Measurements from ENCODE around the gene RELB.
"Not testable (repeated sequence)": the region's sequence is repeated elsewhere in the genome, so short reads cannot be mapped to it uniquely, and the experiment has no call there.

The RELB gene

GRCh38 chr19:44987148-44987675 lies 14.1 kb upstream of the RELB start:
- DNase-seq (ENCODE audit: low spot score): no peak

DNA sequence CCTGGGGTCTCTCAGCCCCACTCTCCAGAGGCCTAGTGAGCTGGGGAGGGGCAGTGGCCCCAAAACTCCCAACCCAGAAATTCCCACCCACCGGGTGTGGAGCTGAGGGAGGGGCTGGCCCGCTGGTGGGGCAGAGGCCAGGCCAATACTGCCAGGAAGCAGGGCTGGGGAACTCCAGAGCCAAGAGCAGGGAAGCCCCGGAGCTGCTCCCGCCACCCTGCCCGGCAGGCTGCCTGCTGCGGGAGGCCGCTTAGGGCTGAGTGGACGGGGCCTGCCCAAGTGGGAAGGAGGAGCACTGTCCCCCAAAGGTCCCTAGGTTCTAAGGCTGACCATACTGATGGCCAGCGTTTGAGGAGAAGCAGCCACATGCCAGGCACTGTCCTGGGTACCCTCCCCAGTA lies 13.0 kb upstream of the RELB start:
- DNase-seq (ENCODE audit: low spot score): no peak

- DNase-seq (ENCODE audit: low spot score): peak; percentile 87
Measured at GRCh38 chr19:44988896-44989556, 12.2 kb upstream of the RELB start.

DNA sequence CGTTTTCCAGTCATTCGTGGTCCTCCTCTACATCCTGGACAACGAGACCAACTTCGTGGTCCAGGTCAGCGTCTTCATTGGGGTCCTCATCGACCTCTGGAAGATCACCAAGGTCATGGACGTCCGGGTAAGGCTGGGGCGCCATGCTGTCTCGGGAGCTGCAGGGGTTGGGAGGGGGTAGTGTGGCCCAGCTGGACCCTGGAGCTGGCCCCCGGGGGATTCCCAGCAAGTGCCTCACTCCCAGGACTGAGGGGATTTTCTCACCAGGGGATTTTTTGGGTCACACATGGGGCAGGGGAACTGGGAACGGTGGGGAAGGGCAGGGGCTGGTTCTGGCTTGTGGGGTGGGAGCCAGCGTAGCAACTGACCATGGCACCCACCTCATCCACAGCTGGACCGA lies 10.8 kb upstream of the RELB start:
- no peak for DNase-seq (ENCODE audit: low spot score)

GRCh38 chr19:44990966-44991365 lies 10.3 kb upstream of the RELB start:
- no peak for DNase-seq (ENCODE audit: low spot score)

DNA sequence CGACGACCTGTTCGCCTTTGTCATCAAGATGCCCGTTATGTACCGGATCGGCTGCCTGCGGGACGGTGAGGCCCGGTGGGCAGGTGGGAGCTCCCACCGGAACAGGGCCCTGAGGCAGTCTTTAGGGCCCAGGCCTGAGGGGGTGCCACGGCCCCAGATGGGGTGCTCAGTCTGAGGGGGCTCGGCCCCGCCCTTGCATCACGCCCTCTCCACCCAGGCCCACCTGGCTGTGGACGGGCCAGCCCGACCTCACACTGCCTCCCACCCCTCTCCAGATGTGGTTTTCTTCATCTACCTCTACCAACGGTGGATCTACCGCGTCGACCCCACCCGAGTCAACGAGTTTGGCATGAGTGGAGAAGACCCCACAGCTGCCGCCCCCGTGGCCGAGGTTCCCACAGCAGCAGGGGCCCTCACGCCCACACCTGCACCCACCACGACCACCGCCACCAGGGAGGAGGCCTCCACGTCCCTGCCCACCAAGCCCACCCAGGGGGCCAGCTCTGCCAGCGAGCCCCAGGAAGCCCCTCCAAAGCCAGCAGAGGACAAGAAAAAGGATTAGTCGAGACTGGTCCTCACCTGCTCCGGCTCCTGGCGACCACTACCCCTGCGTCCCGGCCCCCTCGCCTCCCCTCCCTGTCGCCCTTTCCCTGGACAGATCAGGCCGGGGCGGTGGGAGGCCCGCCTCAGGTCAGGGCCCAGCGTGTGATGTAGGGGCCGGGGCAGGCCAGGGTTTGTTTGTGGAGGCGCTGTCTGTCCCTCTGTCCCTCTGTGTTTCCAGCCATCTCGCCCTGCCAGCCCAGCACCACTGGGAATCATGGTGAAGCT lies 8.7 kb upstream of the RELB start:
- DNase-seq (ENCODE audit: low spot score): no peak

- DNase-seq (ENCODE audit: low spot score): no peak
Measured at GRCh38 chr19:44993526-44993925, 7.7 kb upstream of the RELB start.

- no peak for DNase-seq (ENCODE audit: low spot score)
Measured at GRCh38 chr19:44993926-44994537, 7.2 kb upstream of the RELB start.

DNA sequence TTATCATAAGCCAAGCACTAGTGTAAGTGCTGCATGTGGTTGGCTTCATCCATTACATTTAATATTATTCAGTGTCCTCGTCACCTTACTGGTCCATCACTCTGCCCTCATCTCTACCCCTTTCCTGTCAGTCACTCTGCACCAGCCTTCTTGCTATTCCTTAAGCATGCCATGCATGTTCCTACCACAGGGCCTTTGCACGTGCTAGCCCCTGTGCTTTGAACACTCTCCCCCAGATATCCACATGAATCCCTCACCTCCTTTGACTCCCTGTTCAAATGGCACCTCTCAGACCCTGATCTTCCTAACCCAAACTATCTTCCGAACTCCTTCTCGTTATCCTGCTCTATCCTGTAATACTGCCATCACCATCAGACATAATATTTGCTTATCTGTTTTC lies 3.2 kb upstream of the RELB start:
- DNase-seq (ENCODE audit: low spot score): no peak

GRCh38 chr19:44999131-44999925 lies 1.9 kb upstream of the RELB start:
- not testable (repeated sequence) for DNase-seq (ENCODE audit: low spot score)

GRCh38 chr19:45000665-45001064 lies 599 bp upstream of the RELB start:
- DNase-seq (ENCODE audit: low spot score): not testable (repeated sequence)

- no peak for DNase-seq (ENCODE audit: low spot score)
Measured at GRCh38 chr19:45003485-45003884, 2.2 kb downstream of the RELB start.

DNA sequence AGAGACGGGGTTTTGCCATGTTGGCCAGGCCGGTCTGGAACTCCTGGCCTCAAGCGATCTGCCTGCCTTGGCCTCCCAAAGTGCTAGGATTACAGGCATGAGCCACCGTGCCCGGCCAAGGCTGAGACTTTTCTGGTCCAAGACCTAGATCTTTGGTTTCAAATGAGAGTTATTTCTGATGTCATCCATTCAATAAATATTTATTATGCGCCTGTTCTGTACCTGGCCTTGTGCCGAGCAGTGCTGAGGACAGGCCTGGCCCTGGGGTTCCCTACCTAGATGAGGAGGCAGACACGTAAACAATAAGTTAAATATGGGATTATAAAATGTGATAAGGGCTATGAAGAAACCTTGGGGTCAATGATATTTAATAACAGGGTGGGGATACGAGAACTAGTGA lies 4.5 kb downstream of the RELB start:
- DNase-seq (ENCODE audit: low spot score): no peak

DNA sequence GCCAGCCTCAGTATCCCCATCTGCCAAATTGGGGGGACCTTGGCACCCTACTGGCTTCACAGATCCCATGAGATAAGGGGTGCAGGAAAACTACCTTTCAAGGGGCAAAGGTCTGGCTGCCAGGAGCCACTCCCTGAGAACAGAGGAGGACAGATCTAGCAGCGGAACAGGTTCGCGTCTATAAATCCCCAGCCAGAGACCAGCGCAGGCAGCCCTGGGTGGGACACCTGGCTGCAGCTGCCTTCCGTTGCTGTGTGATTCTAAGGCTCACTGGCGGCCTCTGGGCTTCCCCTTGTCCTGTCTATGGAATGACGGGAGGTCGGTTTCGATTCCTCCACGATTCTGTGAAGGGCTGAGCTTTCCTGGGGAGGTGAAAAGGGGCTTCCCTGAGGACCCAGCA lies 7.3 kb downstream of the RELB start:
- DNase-seq (ENCODE audit: low spot score): no peak

DNA sequence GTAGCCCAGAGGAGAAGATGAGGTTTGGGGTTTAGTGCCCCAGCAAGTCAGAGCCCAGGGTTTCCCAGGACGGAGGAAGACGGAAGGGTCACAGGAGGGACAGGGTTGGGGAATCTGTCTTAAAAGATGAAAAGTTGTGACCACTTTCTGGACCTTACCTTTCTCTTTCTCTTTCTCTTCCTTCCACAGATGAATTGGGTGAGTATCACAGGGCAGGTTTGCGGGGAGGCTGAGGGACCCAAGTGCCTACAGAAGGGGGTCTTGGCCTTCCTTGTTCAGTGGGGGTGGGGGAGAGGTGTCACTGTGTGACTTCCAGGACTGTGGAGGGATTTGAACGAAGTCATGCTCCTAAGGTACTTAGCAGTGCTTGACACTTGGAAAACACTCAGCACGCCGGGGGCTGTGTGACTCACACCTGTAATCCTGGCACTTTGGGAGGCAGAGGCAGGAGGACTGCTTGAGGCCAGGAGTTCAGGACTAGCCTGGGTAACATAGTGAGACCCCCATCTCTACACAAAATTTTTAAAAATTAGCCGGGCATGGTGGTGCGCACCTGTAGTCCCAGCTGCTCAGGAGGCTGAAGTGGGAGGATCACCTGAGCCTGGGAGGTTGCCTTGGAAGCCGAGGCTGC lies 8.5 kb downstream of the RELB start:
- no peak for DNase-seq (ENCODE audit: low spot score)

- no peak for DNase-seq (ENCODE audit: low spot score)
Measured at GRCh38 chr19:45010306-45010705, 9.0 kb downstream of the RELB start.

- no peak for DNase-seq (ENCODE audit: low spot score)
Measured at GRCh38 chr19:45011959-45012358, 10.7 kb downstream of the RELB start.

DNA sequence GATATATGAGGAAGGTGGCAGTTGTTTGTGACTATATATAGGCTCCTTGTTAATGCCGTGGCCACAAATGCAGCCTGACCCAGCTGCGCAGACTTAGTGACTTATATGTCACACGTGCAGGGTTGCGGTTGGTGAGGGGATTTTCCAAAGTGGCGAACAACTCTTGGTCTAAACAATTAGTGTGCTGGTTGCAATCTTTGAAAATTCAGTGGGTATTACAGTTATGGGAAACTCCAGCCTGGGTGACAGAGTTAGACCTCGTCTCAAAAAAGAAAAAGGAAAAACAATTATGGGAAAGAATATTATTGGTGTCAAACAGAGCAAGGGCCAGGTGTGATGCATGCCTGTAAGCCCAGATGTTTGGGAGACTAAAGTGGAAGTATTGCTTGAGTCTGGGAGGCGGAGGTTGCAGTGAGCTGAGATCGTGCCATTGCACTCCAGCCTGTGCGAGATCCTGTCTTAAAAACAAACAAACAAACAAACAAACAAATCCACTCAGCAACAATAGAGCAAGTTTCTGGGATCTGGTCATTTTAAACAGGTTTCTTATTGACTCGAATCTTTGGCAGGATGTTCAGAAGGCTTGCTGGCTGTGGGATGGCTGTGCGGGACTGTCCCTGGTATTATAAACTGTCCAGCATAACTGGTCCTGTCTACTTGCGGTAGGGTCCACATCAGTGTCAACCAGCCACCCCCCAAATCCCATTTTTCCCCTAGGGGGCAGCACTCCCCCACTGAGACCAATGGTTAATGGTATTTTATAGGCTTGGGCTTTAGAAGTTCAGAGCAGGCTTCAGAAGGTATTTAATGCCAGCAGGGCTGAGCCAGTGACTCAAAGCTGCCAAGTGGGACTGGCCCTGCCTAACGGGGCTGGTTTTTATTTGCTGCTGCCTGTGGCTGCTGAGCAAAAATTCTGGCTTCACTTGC lies 15.4 kb downstream of the RELB start:
- peak; percentile 89 for DNase-seq (ENCODE audit: low spot score)

DNA sequence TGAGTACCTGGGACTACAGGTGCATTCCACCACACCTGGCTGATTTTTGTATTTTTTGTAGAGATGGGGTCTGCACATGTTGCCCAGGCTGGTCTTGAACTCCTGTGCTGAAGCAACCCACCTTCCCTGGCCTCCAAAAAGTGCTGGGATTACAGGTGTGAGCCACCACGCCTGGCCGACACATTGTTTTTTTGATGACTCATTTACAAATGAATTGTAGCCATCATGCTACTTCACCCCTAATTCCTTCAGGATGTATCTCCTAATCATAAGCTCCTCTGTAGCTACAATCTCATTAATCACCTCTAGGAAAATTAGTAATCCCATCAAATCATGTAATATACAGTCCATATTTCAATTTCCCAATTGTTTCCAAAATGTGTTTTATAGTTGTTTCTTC lies 17.9 kb downstream of the RELB start:
- no peak for DNase-seq (ENCODE audit: low spot score)

GRCh38 chr19:45020071-45020470 lies 18.8 kb downstream of the RELB start:
- DNase-seq (ENCODE audit: low spot score): no peak

DNA sequence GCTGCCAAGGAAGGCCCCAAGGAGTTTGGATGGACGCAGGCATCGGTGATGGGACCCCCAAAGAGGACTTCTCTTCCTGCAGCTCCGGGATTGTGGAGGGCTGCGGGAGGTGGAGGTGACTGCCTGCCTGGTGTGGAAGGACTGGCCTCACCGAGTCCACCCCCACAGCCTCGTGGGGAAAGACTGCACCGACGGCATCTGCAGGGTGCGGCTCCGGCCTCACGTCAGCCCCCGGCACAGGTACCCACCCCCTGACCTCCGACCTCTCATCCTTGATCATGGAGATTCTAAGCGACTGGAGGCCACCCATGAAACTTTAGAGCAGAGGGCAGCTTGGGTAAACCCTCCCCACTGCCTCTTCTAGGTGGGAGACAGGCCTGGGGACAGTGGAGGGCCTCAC lies 20.7 kb downstream of the RELB start:
- DNase-seq (ENCODE audit: low spot score): no peak
